H9 (cell line): ENCODE measurements around the gene CRK. TPM values are rescaled to one million over a fixed set of nuclear protein-coding genes. Genes with fewer than 3 reads are reported as not detected.

Experiments used
- DNase-seq: peaks from one replicate; pipeline ENCODE4 v3.0.0-alpha.2; 2017
- H2AFZ ChIP-seq: one replicate; pipeline ENCODE4 v1.6.1; 2013; ENCODE audit warnings: mild to moderate bottlenecking, low read length, control low read depth, moderate library complexity
- H2AK5ac ChIP-seq: 2 replicates; pipeline ENCODE4 v1.6.1; 2013; ENCODE audit warnings: low read length, control low read depth, mixed read lengths; ENCODE audit not compliant: insufficient read length
- H2BK120ac ChIP-seq: one replicate; pipeline ENCODE4 v1.6.1; 2013; ENCODE audit warnings: low read depth, mild to moderate bottlenecking, low read length, control low read depth, inconsistent platforms; ENCODE audit not compliant: poor library complexity, severe bottlenecking
- H2BK12ac ChIP-seq: 2 replicates; pipeline ENCODE4 v1.6.1; 2013; ENCODE audit warnings: low read length, control low read depth, mixed read lengths, low read depth; ENCODE audit not compliant: insufficient read length
- H2BK15ac ChIP-seq: 2 replicates; pipeline ENCODE4 v1.6.1; 2013; ENCODE audit warnings: low read depth, low read length, control low read depth
- H2BK20ac ChIP-seq: one replicate; pipeline ENCODE4 v1.6.1; 2013; ENCODE audit warnings: low read depth, mild to moderate bottlenecking, low read length, control low read depth, inconsistent platforms; ENCODE audit not compliant: poor library complexity, severe bottlenecking
- H2BK5ac ChIP-seq: 2 replicates; pipeline ENCODE4 v1.6.1; 2013; ENCODE audit warnings: low read length, control low read depth, mixed read lengths; ENCODE audit not compliant: insufficient read length
- H3K14ac ChIP-seq: 2 replicates; pipeline ENCODE4 v1.6.1; 2013; ENCODE audit warnings: low read length, control low read depth; ENCODE audit not compliant: insufficient read depth
- H3K18ac ChIP-seq: 2 replicates; pipeline ENCODE4 v1.6.1; 2013; ENCODE audit warnings: low read depth, mild to moderate bottlenecking, mixed read lengths, low read length, control low read depth; ENCODE audit not compliant: insufficient read length
- H3K23ac ChIP-seq: 2 replicates; pipeline ENCODE4 v1.6.1; 2013; ENCODE audit warnings: low read length, control low read depth, mixed read lengths, low read depth; ENCODE audit not compliant: insufficient read length
- H3K23me2 ChIP-seq: 2 replicates; pipeline ENCODE4 v1.6.1; 2013; ENCODE audit warnings: low read depth, mild to moderate bottlenecking, mixed read lengths, low read length, control low read depth; ENCODE audit not compliant: insufficient read length, poor library complexity, severe bottlenecking
- H3K27ac ChIP-seq: 2 replicates; pipeline ENCODE4 v1.5.1; 2013; ENCODE audit warnings: low read length, control low read depth, mixed read lengths, low read depth; ENCODE audit not compliant: insufficient read length
- H3K27me3 ChIP-seq: 2 replicates; pipeline ENCODE4 v1.6.1; 2013; ENCODE audit warnings: low read length, control low read depth, inconsistent platforms; ENCODE audit not compliant: insufficient read depth
- H3K4ac ChIP-seq: 2 replicates; pipeline ENCODE4 v1.6.1; 2013; ENCODE audit warnings: low read depth, mild to moderate bottlenecking, control low read depth, inconsistent platforms, low read length, moderate library complexity
- H3K4me1 ChIP-seq: 2 replicates; pipeline ENCODE4 v1.6.1; 2013; ENCODE audit warnings: low read length, control low read depth, inconsistent platforms; ENCODE audit not compliant: insufficient read depth
- H3K4me2 ChIP-seq: 2 replicates; pipeline ENCODE4 v1.6.1; 2013; ENCODE audit warnings: low read length, control low read depth, mixed read lengths; ENCODE audit not compliant: insufficient read length, insufficient read depth
- H3K56ac ChIP-seq: 2 replicates; pipeline ENCODE4 v1.6.1; 2013; ENCODE audit warnings: low read depth, mild to moderate bottlenecking, mixed read lengths, low read length, control low read depth; ENCODE audit not compliant: insufficient read length
- H3K79me1 ChIP-seq: 2 replicates; pipeline ENCODE4 v1.6.1; 2013; ENCODE audit warnings: low read depth, mild to moderate bottlenecking, moderate library complexity, low read length, control low read depth, inconsistent platforms; ENCODE audit not compliant: insufficient read depth, poor library complexity, severe bottlenecking
- H3K79me2 ChIP-seq: 2 replicates; pipeline ENCODE4 v1.6.1; 2013; ENCODE audit warnings: low read length, control low read depth, inconsistent platforms; ENCODE audit not compliant: insufficient read depth
- H3K9ac ChIP-seq: 2 replicates; pipeline ENCODE4 v1.6.1; 2013; ENCODE audit warnings: low read length, control low read depth, mixed read lengths; ENCODE audit not compliant: insufficient read length; ENCODE audit errors: extremely low read depth
- H3K9me3 ChIP-seq: one replicate; pipeline ENCODE4 v1.6.1; 2013; ENCODE audit warnings: low read depth, low read length, inconsistent platforms; ENCODE audit not compliant: control insufficient read depth
- H3T11ph ChIP-seq: one replicate; pipeline ENCODE4 v1.6.1; 2013; ENCODE audit warnings: mild to moderate bottlenecking, low read length, control low read depth, inconsistent platforms
- H4K20me1 ChIP-seq: one replicate; pipeline ENCODE4 v1.6.1; 2013; ENCODE audit not compliant: control insufficient read depth, insufficient read length, insufficient read depth
- H4K5ac ChIP-seq: 2 replicates; pipeline ENCODE4 v1.6.1; 2013; ENCODE audit warnings: low read depth, mild to moderate bottlenecking, mixed read lengths, low read length, control low read depth; ENCODE audit not compliant: insufficient read length
- H4K8ac ChIP-seq: replicated peaks from 2 replicates; pipeline ENCODE4 v1.6.1; 2013; ENCODE audit warnings: low read length, control low read depth, mixed read lengths, low read depth; ENCODE audit not compliant: insufficient read length
- H4K91ac ChIP-seq: 2 replicates; pipeline ENCODE4 v1.6.1; 2013; ENCODE audit warnings: low read depth, mild to moderate bottlenecking, moderate library complexity, mixed read lengths, low read length, control low read depth; ENCODE audit not compliant: insufficient read length
- H3K27ac Mint-ChIP-seq, 3 experiments: 2 replicates in 2 of 3; 3 replicates in 1 of 3; pipeline ENCODE4 v1.8.0; 2020 to 2021; ENCODE audit warnings: mixed read lengths in 3 of 3, mild to moderate bottlenecking in 1 of 3, moderate library complexity in 1 of 3
- H3K27me3 Mint-ChIP-seq: 2 replicates; pipeline ENCODE4 v1.8.0; 2021; ENCODE audit warnings: low read depth, mild to moderate bottlenecking, moderate library complexity, mixed read lengths
- H3K36me3 Mint-ChIP-seq, 3 experiments: 2 replicates in 2 of 3; 3 replicates in 1 of 3; pipeline ENCODE4 v1.8.0; 2020 to 2021; ENCODE audit warnings: low read depth in 3 of 3, mixed read lengths in 3 of 3; ENCODE audit not compliant: insufficient read depth in 1 of 3
- H3K4me1 Mint-ChIP-seq, 2 experiments: 2 replicates each; pipeline ENCODE4 v1.8.0; 2020; ENCODE audit warnings: mixed read lengths in 2 of 2
- H3K4me3 Mint-ChIP-seq, 2 experiments: 2 replicates in 1 of 2; 3 replicates in 1 of 2; pipeline ENCODE4 v1.8.0; 2020 to 2021; ENCODE audit warnings: mild to moderate bottlenecking in 2 of 2, mixed read lengths in 2 of 2, moderate library complexity in 1 of 2
- H3K9me3 Mint-ChIP-seq, 2 experiments: 2 replicates in 1 of 2; 3 replicates in 1 of 2; pipeline ENCODE4 v1.8.0; 2020; ENCODE audit warnings: mild to moderate bottlenecking in 2 of 2, mixed read lengths in 2 of 2, moderate library complexity in 1 of 2
- CTCF ChIP-seq: fragments of 200-600 bp; sonication (generic); conservative IDR thresholded peaks from 3 replicates; pipeline ENCODE4 v1.8.0; 2021; ENCODE audit warnings: antibody characterized with exemption, mild to moderate bottlenecking
- WGBS: extraction: QIAGEN DNeasy Blood & Tissue Kit; methylation state at CpG from one replicate; pipeline ENCODE4 v1.1.7; 2013; ENCODE audit warnings: missing lambda C conversion rate, low lambda C conversion rate, mixed read lengths; ENCODE audit not compliant: insufficient read length; ENCODE audit errors: extremely low coverage; 5-methylcytosine and 5-hydroxymethylcytosine counted together
- total RNA-seq: library from RNA; stranded (reverse); gene quantifications from 2 replicates; pipeline ENCODE4 v1.2.1, GENCODE V29; 2021

CRK gene
- total RNA-seq, 1 experiment from 2014 or later = 58.9 TPM

GRCh38 chr17:1373707-1374237, 82.3 kb downstream of the CRK start:
- no peaks in the 10 kb centered on the region for H3K9me3 Mint-ChIP-seq
- no peak overlapping the region for H4K8ac ChIP-seq
- no peak overlapping the region for H2AK5ac ChIP-seq
- H3K79me1 ChIP-seq = peaks cover 4% of the 10 kb centered on the region
- no peak overlapping the region for H3K56ac ChIP-seq
- no peak overlapping the region for H3K4me3 Mint-ChIP-seq
- H2BK5ac ChIP-seq = no peak overlapping the region
- no peaks in the 10 kb centered on the region for H3K23me2 ChIP-seq
- no CpG with 5 or more reads among the region's 9 CpGs for WGBS
- no peak overlapping the region for H3K27ac Mint-ChIP-seq
- H3K4me1 Mint-ChIP-seq = peaks cover 33 to 48% of the 10 kb centered on the region in 2 experiments
- no peak overlapping the region for H3K23ac ChIP-seq
- H3K14ac ChIP-seq = no peak overlapping the region
- H3K18ac ChIP-seq = no peak overlapping the region
- no peak overlapping the region for H3K9ac ChIP-seq
- H3K4me2 ChIP-seq = no peak overlapping the region
- no peaks in the 10 kb centered on the region; the same call in 1 of the 2 replicates for H3K4me1 ChIP-seq
- H3K36me3 Mint-ChIP-seq = peaks cover 3 to 31% (median 31%) of the 10 kb centered on the region in 3 experiments; a peak in 6 of 7 replicates
- H2BK12ac ChIP-seq = no peak overlapping the region
- no peak for DNase-seq
- H4K20me1 ChIP-seq = no peaks in the 10 kb centered on the region
- no peak for TF ChIP-seq CTCF
- no peaks in the 10 kb centered on the region for H3K9me3 ChIP-seq
- H3K27ac ChIP-seq = no peak overlapping the region
- no peak overlapping the region for H2AFZ ChIP-seq
- peaks cover 84% of the 10 kb centered on the region for H3K79me2 ChIP-seq
- no peak overlapping the region for H4K91ac ChIP-seq
- H3K4ac ChIP-seq = no peak overlapping the region
- H2BK20ac ChIP-seq = no peak overlapping the region
- H2BK15ac ChIP-seq = no peak overlapping the region
- H3T11ph ChIP-seq = no peak overlapping the region
- H4K5ac ChIP-seq = no peak overlapping the region
- no peak overlapping the region for H2BK120ac ChIP-seq
- H3K27me3 Mint-ChIP-seq = no peaks in the 10 kb centered on the region
- H3K27me3 ChIP-seq = no peaks in the 10 kb centered on the region
